ENCODE data around the gene P2RX4.

P2RX4 gene

GRCh38 chr12:121167951-121168350, 42.0 kb upstream of the P2RX4 start:
- no peak overlapping the region for H3K4me3 ChIP-seq (replicated peaks in 1 of 2; ENCODE audit: low read depth in 2 of 2, low read length in 2 of 2)
- TF ChIP-seq CTCF (IDR thresholded peaks at IDR 0.05; ENCODE audit: low read depth, low read length) = no peak
- no peak for DNase-seq (ENCODE audit: low read depth in 2 of 2)

GRCh38 chr12:121170151-121170550, 39.8 kb upstream of the P2RX4 start:
- no peak for TF ChIP-seq CTCF (IDR thresholded peaks at IDR 0.05; ENCODE audit: low read depth, low read length)
- H3K4me3 ChIP-seq (replicated peaks in 1 of 2; ENCODE audit: low read depth in 2 of 2, low read length in 2 of 2) = no peak overlapping the region
- DNase-seq (ENCODE audit: low read depth in 2 of 2) = no peak

GRCh38 chr12:121170611-121171260, 39.2 kb upstream of the P2RX4 start:
- H3K4me3 ChIP-seq (replicated peaks in 1 of 2; ENCODE audit: low read depth in 2 of 2, low read length in 2 of 2) = no peak overlapping the region
- no peak for TF ChIP-seq CTCF (IDR thresholded peaks at IDR 0.05; ENCODE audit: low read depth, low read length)
- DNase-seq (ENCODE audit: low read depth in 2 of 2) = peak in 1 of 2 donors; percentile 33

- H3K4me3 ChIP-seq (replicated peaks in 1 of 2; ENCODE audit: low read depth in 2 of 2, low read length in 2 of 2) = no peak overlapping the region
- no peak for DNase-seq (ENCODE audit: low read depth in 2 of 2)
- TF ChIP-seq CTCF (IDR thresholded peaks at IDR 0.05; ENCODE audit: low read depth, low read length) = no peak
Measured at GRCh38 chr12:121172145-121172544, 37.8 kb upstream of the P2RX4 start.

- TF ChIP-seq CTCF (IDR thresholded peaks at IDR 0.05; ENCODE audit: low read depth, low read length) = no peak
- DNase-seq (ENCODE audit: low read depth in 2 of 2) = peak in 1 of 2 donors; percentile 35
- H3K4me3 ChIP-seq (replicated peaks in 1 of 2; ENCODE audit: low read depth in 2 of 2, low read length in 2 of 2) = no peak overlapping the region
Measured at GRCh38 chr12:121175383-121176119, 34.4 kb upstream of the P2RX4 start.

GRCh38 chr12:121176826-121177529, 33.0 kb upstream of the P2RX4 start:
- no peak for DNase-seq (ENCODE audit: low read depth in 2 of 2)
- no peak overlapping the region for H3K4me3 ChIP-seq (replicated peaks in 1 of 2; ENCODE audit: low read depth in 2 of 2, low read length in 2 of 2)
- no peak for TF ChIP-seq CTCF (IDR thresholded peaks at IDR 0.05; ENCODE audit: low read depth, low read length)
